Calu3 (cell line): Measurements from ENCODE around the gene PGRMC2. TPM values are rescaled to one million over a fixed set of nuclear protein-coding genes. Genes with fewer than 3 reads are reported as not detected.

Source experiments
- BruUV-seq: library from RNA; stranded (reverse); fragments of 400-500 nt; replicated peaks from 2 replicates; lab custom pipeline; 2021; lab: Mats Ljungman, UMichigan
- CTCF ChIA-PET: fragments of 300-600 bp; sonication (Branson Sonifier 250); formaldehyde crosslinking; loops from one replicate; lab custom pipeline; 2022; ENCODE audit warnings: antibody characterized with exemption; lab: Charles Lee
- DNase-seq: peaks from one replicate; pipeline ENCODE4 v3.0.0; 2022
- H3K27ac Mint-ChIP-seq: one replicate; pipeline ENCODE4 v1.8.0; 2022; ENCODE audit warnings: mixed read lengths; ENCODE audit not compliant: unreplicated experiment
- H3K27me3 Mint-ChIP-seq: one replicate; pipeline ENCODE4 v1.8.0; 2022; ENCODE audit warnings: mixed read lengths; ENCODE audit not compliant: unreplicated experiment
- H3K36me3 Mint-ChIP-seq: one replicate; pipeline ENCODE4 v1.8.0; 2022; ENCODE audit warnings: mild to moderate bottlenecking, moderate library complexity, mixed read lengths; ENCODE audit not compliant: insufficient read depth, unreplicated experiment
- H3K4me1 Mint-ChIP-seq: one replicate; pipeline ENCODE4 v1.8.0; 2022; ENCODE audit warnings: mild to moderate bottlenecking, low read depth, mixed read lengths; ENCODE audit not compliant: unreplicated experiment
- H3K4me3 Mint-ChIP-seq: one replicate; pipeline ENCODE4 v1.8.0; 2022; ENCODE audit warnings: mild to moderate bottlenecking, low read depth, moderate library complexity, mixed read lengths; ENCODE audit not compliant: unreplicated experiment
- H3K9me3 Mint-ChIP-seq: one replicate; pipeline ENCODE4 v1.8.0; 2022; ENCODE audit warnings: low read depth, mixed read lengths; ENCODE audit not compliant: unreplicated experiment
- intact Hi-C: fragments of 100-400 bp; cut with micrococcal nuclease; formaldehyde crosslinking; loops from one replicate; pipeline ENCODE4 v1.10.0; 2022; ENCODE audit not compliant: unreplicated experiment
- total RNA-seq: library from RNA; stranded (reverse); gene quantifications from 2 replicates; pipeline ENCODE4 v1.2.3, GENCODE V29; 2022
- TF ChIP-seq, protein P1 (sequence below): fragments of 200-600 bp; IDR thresholded peaks from one replicate; pipeline ENCODE4 v1.8.0; 2022; ENCODE audit warnings: antibody characterized with exemption; ENCODE audit not compliant: unreplicated experiment

The PGRMC2 gene
- total RNA-seq, 1 experiment from 2014 or later: 54.5 TPM

DNA sequence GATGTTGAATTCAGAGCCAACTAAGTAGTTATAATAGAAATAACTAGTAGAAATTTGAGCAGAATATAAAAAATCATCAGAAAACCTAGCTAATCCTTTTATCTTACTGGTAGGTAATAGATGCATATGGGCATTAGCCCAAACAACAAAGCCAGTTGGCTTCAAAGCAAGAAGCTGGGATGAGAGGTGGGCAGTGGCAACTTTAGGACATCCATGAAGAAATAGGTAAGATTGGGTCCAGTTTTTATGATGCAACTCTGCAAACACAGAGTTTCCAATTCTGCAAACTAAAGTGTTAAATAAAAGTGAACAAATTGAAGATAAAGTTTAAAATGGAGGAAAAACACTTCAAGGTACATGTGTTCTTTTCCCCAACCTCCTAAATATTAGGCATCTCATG, 5.1 kb downstream of the PGRMC2 start:
- DNase-seq: no peak
- peaks cover 10% of the 10 kb centered on the region for H3K4me1 Mint-ChIP-seq
- no peak overlapping the region for H3K27ac Mint-ChIP-seq
- H3K27me3 Mint-ChIP-seq: no peaks in the 10 kb centered on the region
- BruUV-seq: no TSS peak
- H3K4me3 Mint-ChIP-seq: no peak overlapping the region
- no peaks in the 10 kb centered on the region for H3K9me3 Mint-ChIP-seq
- peaks cover 36% of the 10 kb centered on the region for H3K36me3 Mint-ChIP-seq
- CTCF ChIA-PET: no interaction called here
- TF ChIP-seq, protein P1, sequence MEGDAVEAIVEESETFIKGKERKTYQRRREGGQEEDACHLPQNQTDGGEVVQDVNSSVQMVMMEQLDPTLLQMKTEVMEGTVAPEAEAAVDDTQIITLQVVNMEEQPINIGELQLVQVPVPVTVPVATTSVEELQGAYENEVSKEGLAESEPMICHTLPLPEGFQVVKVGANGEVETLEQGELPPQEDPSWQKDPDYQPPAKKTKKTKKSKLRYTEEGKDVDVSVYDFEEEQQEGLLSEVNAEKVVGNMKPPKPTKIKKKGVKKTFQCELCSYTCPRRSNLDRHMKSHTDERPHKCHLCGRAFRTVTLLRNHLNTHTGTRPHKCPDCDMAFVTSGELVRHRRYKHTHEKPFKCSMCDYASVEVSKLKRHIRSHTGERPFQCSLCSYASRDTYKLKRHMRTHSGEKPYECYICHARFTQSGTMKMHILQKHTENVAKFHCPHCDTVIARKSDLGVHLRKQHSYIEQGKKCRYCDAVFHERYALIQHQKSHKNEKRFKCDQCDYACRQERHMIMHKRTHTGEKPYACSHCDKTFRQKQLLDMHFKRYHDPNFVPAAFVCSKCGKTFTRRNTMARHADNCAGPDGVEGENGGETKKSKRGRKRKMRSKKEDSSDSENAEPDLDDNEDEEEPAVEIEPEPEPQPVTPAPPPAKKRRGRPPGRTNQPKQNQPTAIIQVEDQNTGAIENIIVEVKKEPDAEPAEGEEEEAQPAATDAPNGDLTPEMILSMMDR: no peak
- intact Hi-C loops: no loop called here

DNA sequence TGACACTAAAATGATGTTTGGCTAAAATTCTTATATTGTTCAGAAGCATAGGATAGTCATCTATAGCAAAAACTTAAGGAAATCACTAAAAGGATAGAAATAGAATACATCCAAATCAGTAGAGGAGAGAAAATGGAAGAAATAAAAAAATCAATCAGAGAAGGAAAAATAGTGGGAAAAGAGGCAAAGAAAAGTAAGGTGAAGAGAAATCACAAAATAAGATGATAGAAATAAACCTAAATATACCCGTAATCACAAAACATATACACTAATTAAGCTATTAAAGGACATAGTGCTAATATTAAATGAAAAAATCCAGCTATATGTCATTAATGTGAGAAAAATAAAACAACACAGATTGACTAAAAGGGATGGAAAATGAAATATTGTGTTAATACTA, 6.3 kb downstream of the PGRMC2 start:
- intact Hi-C loops: no loop called here
- no peak overlapping the region for H3K27ac Mint-ChIP-seq
- BruUV-seq: no TSS peak
- H3K36me3 Mint-ChIP-seq: peaks cover 25% of the 10 kb centered on the region
- H3K4me1 Mint-ChIP-seq: peaks cover 10% of the 10 kb centered on the region
- no peaks in the 10 kb centered on the region for H3K9me3 Mint-ChIP-seq
- H3K4me3 Mint-ChIP-seq: no peak overlapping the region
- no peaks in the 10 kb centered on the region for H3K27me3 Mint-ChIP-seq
- CTCF ChIA-PET: no interaction called here
- no peak for DNase-seq
- TF ChIP-seq, protein P1: no peak

DNA sequence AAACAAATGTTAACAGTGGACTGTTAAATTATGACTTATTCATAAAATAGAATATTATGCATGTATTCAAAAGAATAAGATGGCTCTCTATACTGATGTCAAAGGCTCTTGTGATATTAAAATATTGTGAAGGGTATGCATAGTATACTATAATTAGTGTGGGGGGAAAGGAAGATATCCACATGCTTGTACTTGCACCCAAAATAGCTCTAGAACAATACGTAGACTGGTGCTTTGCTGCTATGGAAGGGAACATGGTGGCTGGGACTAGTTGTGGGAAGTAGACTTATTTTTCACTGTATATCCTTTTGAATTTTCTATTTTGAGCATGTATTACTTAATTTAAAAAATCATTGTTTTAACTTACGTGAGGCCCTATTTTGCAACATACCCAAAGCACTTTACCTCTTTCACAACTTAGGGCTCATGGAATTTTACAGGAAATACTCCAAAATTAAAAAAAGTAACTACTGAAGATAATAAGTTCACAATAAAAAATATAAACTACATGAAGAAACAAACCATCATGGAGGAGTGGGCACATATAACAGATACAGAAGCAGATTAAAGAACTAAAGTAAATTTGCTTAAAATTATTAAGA, 7.9 kb downstream of the PGRMC2 start:
- no peak for DNase-seq
- H3K27ac Mint-ChIP-seq: no peak overlapping the region
- no TSS peak for BruUV-seq
- peaks cover 21% of the 10 kb centered on the region for H3K4me1 Mint-ChIP-seq
- H3K36me3 Mint-ChIP-seq: peaks cover 12% of the 10 kb centered on the region
- intact Hi-C loops: no loop called here
- no peaks in the 10 kb centered on the region for H3K27me3 Mint-ChIP-seq
- TF ChIP-seq, protein P1: no peak
- H3K4me3 Mint-ChIP-seq: no peak overlapping the region
- CTCF ChIA-PET: no interaction called here
- H3K9me3 Mint-ChIP-seq: no peaks in the 10 kb centered on the region

DNA sequence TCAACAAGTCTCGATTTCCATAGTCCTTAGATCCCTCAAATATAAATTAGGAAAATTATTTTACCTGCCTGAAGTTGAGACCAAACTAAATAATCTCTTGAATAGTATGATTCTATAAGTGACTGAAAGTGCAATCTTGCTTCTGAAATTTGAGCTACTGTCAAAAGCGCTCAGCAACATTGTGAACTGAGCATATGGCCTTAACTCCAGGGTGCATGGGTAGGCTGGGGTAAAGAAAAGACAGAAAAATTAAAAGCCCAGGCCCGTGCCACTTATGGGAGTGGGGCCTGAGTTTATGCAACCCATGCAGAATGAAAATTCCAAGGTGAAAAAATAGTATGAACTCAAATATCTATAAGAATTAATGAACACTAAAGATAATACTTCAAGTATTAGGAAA, 9.8 kb downstream of the PGRMC2 start:
- TF ChIP-seq, protein P1: no peak
- Mint-ChIP-seq H3K27ac (no peak overlapping the region), H3K27me3 (no peaks in the 10 kb centered on the region), H3K36me3 (peaks cover 11% of the 10 kb centered on the region), H3K9me3 (no peaks in the 10 kb centered on the region), H3K4me1 (peaks cover 29% of the 10 kb centered on the region), H3K4me3 (no peak overlapping the region)
- BruUV-seq: no TSS peak
- intact Hi-C loops: no loop called here
- DNase-seq: no peak
- CTCF ChIA-PET: no interaction called here
